Osteocyte (in vitro differentiated cells): ENCODE data around the gene CDH12. TPM values are rescaled to one million over a fixed set of nuclear protein-coding genes. Genes with fewer than 3 reads are reported as not detected.
"Not testable (repeated sequence)": the region's sequence is repeated elsewhere in the genome, so short reads cannot be mapped to it uniquely, and the experiment has no call there.

ENCODE experiments used
- DNase-seq: peaks from one replicate; pipeline ENCODE4 v3.0.0; 2021; ENCODE audit warnings: mixed read lengths; ENCODE audit not compliant: unreplicated experiment; ENCODE audit errors: extremely low spot score
- H3K27ac Mint-ChIP-seq: one replicate; pipeline ENCODE4 v1.8.0; 2021; ENCODE audit warnings: mild to moderate bottlenecking, mixed read lengths; ENCODE audit not compliant: unreplicated experiment
- H3K27me3 Mint-ChIP-seq: one replicate; pipeline ENCODE4 v1.8.0; 2021; ENCODE audit warnings: mixed read lengths; ENCODE audit not compliant: unreplicated experiment
- H3K36me3 Mint-ChIP-seq: one replicate; pipeline ENCODE4 v1.8.0; 2021; ENCODE audit warnings: mixed read lengths; ENCODE audit not compliant: unreplicated experiment
- H3K4me1 Mint-ChIP-seq: one replicate; pipeline ENCODE4 v1.8.0; 2021; ENCODE audit warnings: mixed read lengths; ENCODE audit not compliant: unreplicated experiment
- H3K4me3 Mint-ChIP-seq: one replicate; pipeline ENCODE4 v1.8.0; 2021; ENCODE audit warnings: mild to moderate bottlenecking, moderate library complexity, mixed read lengths; ENCODE audit not compliant: unreplicated experiment
- H3K9me3 Mint-ChIP-seq: one replicate; pipeline ENCODE4 v1.8.0; 2021; ENCODE audit warnings: mixed read lengths; ENCODE audit not compliant: unreplicated experiment
- CTCF ChIP-seq: fragments of 200-600 bp; sonication (generic); IDR thresholded peaks from 2 replicates; pipeline ENCODE4 v1.5.0; 2021; ENCODE audit warnings: antibody characterized with exemption, mild to moderate bottlenecking, moderate library complexity
- total RNA-seq: library from RNA; stranded (reverse); gene quantifications from 2 replicates; pipeline ENCODE4 v1.2.1, GENCODE V29; 2021

CDH12 gene
- total RNA-seq, 1 donor from 2014 or later, result not detected

- Mint-ChIP-seq H3K27ac (no peak overlapping the region), H3K27me3 (no peaks in the 10 kb centered on the region), H3K9me3 (no peaks in the 10 kb centered on the region), H3K4me1 (no peaks in the 10 kb centered on the region), H3K36me3 (no peaks in the 10 kb centered on the region), H3K4me3 (no peak overlapping the region)
- TF ChIP-seq CTCF, result no peak
- DNase-seq, result no peak
Observed at GRCh38 chr5:22278164-22278563, 575.0 kb downstream of the CDH12 start.

- no peak overlapping the region for H3K4me3 Mint-ChIP-seq
- no peaks in the 10 kb centered on the region for H3K36me3 Mint-ChIP-seq
- no peak overlapping the region for H3K27ac Mint-ChIP-seq
- H3K9me3 Mint-ChIP-seq, result no peaks in the 10 kb centered on the region
- DNase-seq, result no peak
- TF ChIP-seq CTCF, result no peak
- H3K27me3 Mint-ChIP-seq, result no peaks in the 10 kb centered on the region
- no peaks in the 10 kb centered on the region for H3K4me1 Mint-ChIP-seq
Observed at GRCh38 chr5:22277006-22277405, 576.1 kb downstream of the CDH12 start.

GRCh38 chr5:22265855-22266254 is 587.3 kb downstream of the CDH12 start:
- not testable (repeated sequence) for H3K4me1 Mint-ChIP-seq, H3K36me3 Mint-ChIP-seq, H3K27ac Mint-ChIP-seq, H3K27me3 Mint-ChIP-seq, DNase-seq, H3K4me3 Mint-ChIP-seq, H3K9me3 Mint-ChIP-seq

- no peak overlapping the region for H3K27ac Mint-ChIP-seq
- H3K36me3 Mint-ChIP-seq, result no peaks in the 10 kb centered on the region
- no peaks in the 10 kb centered on the region for H3K27me3 Mint-ChIP-seq
- H3K4me1 Mint-ChIP-seq, result no peaks in the 10 kb centered on the region
- DNase-seq, result no peak
- no peaks in the 10 kb centered on the region for H3K9me3 Mint-ChIP-seq
- no peak overlapping the region for H3K4me3 Mint-ChIP-seq
- no peak for TF ChIP-seq CTCF
Observed at GRCh38 chr5:22258139-22258538, 595.0 kb downstream of the CDH12 start.

GRCh38 chr5:22250528-22250927 is 602.6 kb downstream of the CDH12 start:
- DNase-seq, result no peak
- Mint-ChIP-seq H3K4me1 (no peaks in the 10 kb centered on the region), H3K9me3 (no peaks in the 10 kb centered on the region), H3K27ac (no peak overlapping the region), H3K36me3 (no peaks in the 10 kb centered on the region), H3K27me3 (peaks cover 3% of the 10 kb centered on the region), H3K4me3 (no peak overlapping the region)
- no peak for TF ChIP-seq CTCF

- H3K9me3 Mint-ChIP-seq, result no peaks in the 10 kb centered on the region
- no peaks in the 10 kb centered on the region for H3K4me1 Mint-ChIP-seq
- DNase-seq, result no peak
- H3K4me3 Mint-ChIP-seq, result no peak overlapping the region
- no peak for TF ChIP-seq CTCF
- H3K36me3 Mint-ChIP-seq, result no peaks in the 10 kb centered on the region
- peaks cover 3% of the 10 kb centered on the region for H3K27me3 Mint-ChIP-seq
- H3K27ac Mint-ChIP-seq, result no peak overlapping the region
Observed at GRCh38 chr5:22249209-22249729, 603.9 kb downstream of the CDH12 start.
